AG04450 (cell line): ENCODE results near the gene MDC1. TPM values are rescaled to one million over a fixed set of nuclear protein-coding genes. Genes with fewer than 3 reads are reported as not detected.

Experiments
- CTCF ChIA-PET: fragments of 300-600, 350-600 bp; formaldehyde crosslinking; extraction: SDS; loops from one replicate; lab custom pipeline; 2022; ENCODE audit warnings: antibody characterized with exemption, inconsistent platforms; lab: Charles Lee
- POLR2A ChIA-PET: fragments of 350-600 bp; formaldehyde crosslinking; extraction: SDS; loops from one replicate; lab custom pipeline; 2021; ENCODE audit warnings: antibody characterized with exemption, inconsistent platforms; lab: Yijun Ruan, JAX
- DNase-seq: peaks from one replicate; pipeline ENCODE4 v3.0.0-alpha.2; 2011; ENCODE audit warnings: low read depth, low spot score
- H3K27ac ChIP-seq: one replicate; pipeline ENCODE4 v1.5.1; 2012; ENCODE audit warnings: low read depth, low read length, control low read depth
- H3K27me3 ChIP-seq: one replicate; pipeline ENCODE4 v1.6.0; 2012; ENCODE audit warnings: low read length; ENCODE audit not compliant: control insufficient read depth, insufficient read depth
- H3K4me3 ChIP-seq: 2 replicates; pipeline ENCODE4 v1.5.1; 2011; ENCODE audit warnings: mild to moderate bottlenecking, low read depth, low read length, control low read depth
- H3K9me3 ChIP-seq: 2 replicates; pipeline ENCODE4 v1.5.1; 2012; ENCODE audit warnings: low read length; ENCODE audit not compliant: control insufficient read depth, insufficient read depth
- polyA plus RNA-seq: library from polyadenylated mRNA; depleted of rRNA; stranded (reverse); fragments of >200 nt; gene quantifications from 2 replicates; pipeline ENCODE4 v1.2.3, GENCODE V29; 2011
- TF ChIP-seq, protein P1 (sequence below): IDR thresholded peaks from 2 replicates; pipeline ENCODE4 v1.5.1; 2011; ENCODE audit warnings: low read depth, low read length, control low read depth, inconsistent platforms

Gene MDC1
- polyA plus RNA-seq, 1 experiment = 4.1 TPM

DNA sequence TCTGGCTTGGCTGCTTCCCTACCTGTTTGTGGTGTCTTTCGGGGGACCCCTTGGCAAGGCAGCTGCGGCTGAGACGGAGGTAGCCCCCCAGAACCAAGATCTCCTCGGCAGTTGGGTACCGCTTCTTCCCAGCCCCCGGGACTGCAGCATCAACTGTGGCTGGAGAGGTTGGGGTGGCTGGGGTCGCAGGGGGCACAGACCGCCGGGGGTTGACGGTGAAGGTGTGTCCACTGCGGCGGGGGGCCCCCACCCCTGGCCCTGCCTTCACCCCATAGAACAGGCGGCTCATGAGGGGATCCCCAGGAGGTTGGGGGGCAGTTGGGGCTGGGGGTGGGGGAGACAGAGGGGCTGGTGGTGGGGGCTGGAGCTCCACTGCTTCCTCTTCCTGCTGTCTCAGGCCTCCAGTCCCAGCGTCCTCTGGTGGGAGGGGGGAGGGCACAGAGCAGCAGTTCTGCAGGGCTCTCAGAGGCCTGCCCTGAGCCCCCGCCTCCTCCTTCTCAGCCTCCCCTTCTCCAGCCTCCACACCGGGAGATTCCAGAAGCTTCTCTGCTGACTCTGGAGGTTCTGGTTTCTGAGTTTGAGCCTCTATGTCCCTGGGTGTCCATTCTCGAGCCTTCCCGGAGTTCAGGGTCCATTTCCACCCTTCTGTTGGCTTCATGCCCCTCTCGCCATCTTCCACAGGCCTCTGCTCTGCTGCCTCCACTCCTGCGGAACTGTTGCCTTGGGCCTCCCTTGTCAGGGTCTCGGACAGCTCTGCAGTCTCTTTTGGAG lies 32.5 kb downstream of the MDC1 start:
- Histone ChIP-seq H3K27ac (peak overlapping the region; percentile 47), H3K27me3 (no peaks in the 10 kb centered on the region), H3K9me3 (no peaks in the 10 kb centered on the region; the same call in 1 of the 2 replicates), H3K4me3 (peak overlapping the region; percentile 92)
- DNase-seq = no peak
- TF ChIP-seq, protein P1, sequence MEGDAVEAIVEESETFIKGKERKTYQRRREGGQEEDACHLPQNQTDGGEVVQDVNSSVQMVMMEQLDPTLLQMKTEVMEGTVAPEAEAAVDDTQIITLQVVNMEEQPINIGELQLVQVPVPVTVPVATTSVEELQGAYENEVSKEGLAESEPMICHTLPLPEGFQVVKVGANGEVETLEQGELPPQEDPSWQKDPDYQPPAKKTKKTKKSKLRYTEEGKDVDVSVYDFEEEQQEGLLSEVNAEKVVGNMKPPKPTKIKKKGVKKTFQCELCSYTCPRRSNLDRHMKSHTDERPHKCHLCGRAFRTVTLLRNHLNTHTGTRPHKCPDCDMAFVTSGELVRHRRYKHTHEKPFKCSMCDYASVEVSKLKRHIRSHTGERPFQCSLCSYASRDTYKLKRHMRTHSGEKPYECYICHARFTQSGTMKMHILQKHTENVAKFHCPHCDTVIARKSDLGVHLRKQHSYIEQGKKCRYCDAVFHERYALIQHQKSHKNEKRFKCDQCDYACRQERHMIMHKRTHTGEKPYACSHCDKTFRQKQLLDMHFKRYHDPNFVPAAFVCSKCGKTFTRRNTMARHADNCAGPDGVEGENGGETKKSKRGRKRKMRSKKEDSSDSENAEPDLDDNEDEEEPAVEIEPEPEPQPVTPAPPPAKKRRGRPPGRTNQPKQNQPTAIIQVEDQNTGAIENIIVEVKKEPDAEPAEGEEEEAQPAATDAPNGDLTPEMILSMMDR = no peak
- ChIA-PET POLR2A (interaction anchor here (0.6 to 0.9 kb wide), 3 partner anchors 10 to 127 kb away, joined by 3 to 4 read pairs (median 4); no protein-coding TSS in a partner anchor), CTCF (interaction anchor here (1.0 to 1.4 kb wide), 3 partner anchors 9 to 403 kb away, joined by 3 to 6 read pairs (median 4); no protein-coding TSS in a partner anchor)

DNA sequence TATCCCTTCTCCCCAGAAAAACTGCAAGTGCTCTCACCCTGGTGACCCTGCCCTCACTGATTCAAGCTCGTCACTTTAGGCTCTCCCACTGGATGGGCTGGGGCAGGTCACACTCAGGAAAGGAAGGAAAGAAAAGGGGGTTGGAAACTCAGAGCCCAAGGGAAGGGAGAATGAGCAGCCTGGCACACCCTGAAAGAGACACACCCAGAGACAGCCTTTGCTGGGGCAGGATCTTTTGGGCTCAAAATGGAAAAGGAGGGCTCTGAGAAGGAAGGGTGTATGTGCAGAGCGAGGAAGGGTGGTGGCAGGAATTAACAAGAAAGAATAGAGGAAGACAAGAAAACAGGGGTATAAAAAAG lies 33.1 kb downstream of the MDC1 start:
- POLR2A ChIA-PET = interaction anchor here (0.8 to 0.9 kb wide), 2 partner anchors 9 to 42 kb away, joined by 3 to 4 read pairs; no protein-coding TSS in a partner anchor
- no peak for DNase-seq
- Histone ChIP-seq H3K27me3 (no peaks in the 10 kb centered on the region), H3K9me3 (no peaks in the 10 kb centered on the region; the same call in 1 of the 2 replicates), H3K4me3 (peak overlapping the region; percentile 92), H3K27ac (peak overlapping the region; percentile 68)
- TF ChIP-seq, protein P1 = no peak
- CTCF ChIA-PET = interaction anchor here (1.0 kb wide), 1 partner anchor 9 kb away, joined by 6 read pairs; no protein-coding TSS in a partner anchor

DNA sequence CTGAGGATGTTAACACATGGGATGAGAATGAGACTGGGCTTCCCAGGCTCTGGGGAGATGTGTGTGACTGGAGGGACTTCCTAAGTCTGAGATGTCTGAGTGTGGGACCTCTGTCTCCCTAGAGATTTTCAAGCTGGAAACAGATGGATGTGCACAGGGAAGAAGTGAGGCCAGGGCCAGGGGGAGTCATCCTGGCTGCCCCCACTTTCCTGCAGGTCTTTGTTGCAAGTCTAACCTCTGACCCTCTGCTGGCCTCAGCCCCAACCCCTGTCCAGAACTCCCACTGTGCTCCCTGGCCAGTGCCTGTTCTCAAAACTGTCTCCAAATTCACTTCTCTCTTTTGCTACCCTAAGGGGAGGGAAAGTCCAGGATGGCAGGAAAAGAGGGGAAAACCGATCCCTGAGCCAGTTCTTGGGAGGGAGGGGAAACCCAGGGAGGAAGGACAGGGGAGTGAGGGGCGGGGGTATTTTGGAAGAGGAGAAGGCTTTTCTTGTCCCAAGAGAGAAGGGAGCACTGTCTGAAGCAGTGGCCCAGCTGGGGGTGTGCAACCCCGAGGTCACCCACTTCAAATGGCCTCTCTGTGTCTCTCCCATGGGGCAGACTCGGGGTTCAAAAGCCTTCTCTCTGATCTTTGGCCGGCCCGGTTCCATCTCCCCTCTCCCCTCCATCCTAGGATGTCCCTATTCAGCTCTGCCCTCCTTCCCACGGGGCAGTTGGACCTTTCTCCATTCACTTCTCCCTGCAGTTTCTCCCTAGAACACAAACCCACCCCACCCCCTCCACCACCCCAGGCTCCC lies 33.7 kb downstream of the MDC1 start:
- H3K27me3 ChIP-seq = no peaks in the 10 kb centered on the region
- no peak for DNase-seq
- H3K27ac ChIP-seq = peak overlapping the region; percentile 68
- ChIA-PET CTCF (interaction anchor here (6.6 kb wide), 1 partner anchor 39 kb away, joined by 105 read pairs; the partner anchor contains the start of gene TUBB), POLR2A (interaction anchor here (0.8 to 2.2 kb wide), 6 partner anchors 7 to 83 kb away, joined by 3 to 20 read pairs (median 4); partner anchors contain the start of gene NRM)
- H3K9me3 ChIP-seq = no peaks in the 10 kb centered on the region; the same call in 1 of the 2 replicates
- TF ChIP-seq, protein P1 = no peak
- H3K4me3 ChIP-seq = peak overlapping the region; percentile 92

DNA sequence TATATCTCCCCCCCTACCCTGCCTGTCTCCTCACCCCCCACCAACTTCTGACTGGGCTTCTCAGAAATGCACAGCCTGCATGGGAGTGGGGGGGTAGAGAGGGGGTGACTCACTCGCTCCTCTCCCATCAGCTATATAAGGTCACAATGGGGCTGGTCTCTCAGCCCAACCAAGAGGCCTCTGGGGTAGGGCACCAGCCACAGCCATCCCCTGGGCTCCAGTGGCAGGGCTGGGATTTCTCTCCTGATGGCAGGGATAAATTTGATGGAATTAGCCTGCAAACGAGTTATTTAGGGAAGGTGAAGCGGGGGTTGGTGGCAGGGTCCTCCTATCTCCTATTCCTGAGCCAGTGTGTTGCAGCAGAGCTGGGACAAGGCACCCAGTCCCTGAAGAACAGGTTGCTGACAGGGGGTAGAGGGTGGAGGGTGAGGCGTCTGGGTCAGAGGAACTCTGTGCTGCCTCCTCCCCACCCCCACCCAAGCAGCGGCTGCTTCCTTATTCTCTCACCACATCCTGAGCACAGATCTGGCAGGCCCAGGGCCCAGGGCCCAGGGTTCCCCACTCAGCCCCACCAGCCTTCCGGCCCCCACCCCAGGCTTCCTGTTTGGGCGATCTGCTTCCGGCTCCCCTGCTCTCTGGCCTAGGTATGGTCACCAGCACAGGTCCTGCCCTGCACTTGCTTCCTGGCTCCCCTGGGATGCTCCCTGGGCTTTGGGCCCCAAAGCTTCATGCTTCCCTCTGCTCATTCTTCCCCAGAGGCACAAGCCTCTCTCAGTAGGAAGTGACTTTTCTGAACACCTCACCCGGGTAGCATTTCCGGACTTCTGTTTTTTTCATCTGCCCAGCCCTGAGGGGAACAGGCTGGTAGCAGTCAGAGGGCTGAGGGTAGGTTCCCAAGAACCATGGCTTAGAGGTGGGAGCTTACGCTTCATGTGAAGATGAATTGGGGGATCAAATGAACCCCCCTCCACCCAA lies 34.7 kb downstream of the MDC1 start:
- no peak for DNase-seq
- CTCF ChIA-PET = interaction anchor here (1.6 to 6.6 kb wide), 2 partner anchors 10 to 40 kb away, joined by 11 to 105 read pairs; partner anchors contain the start of genes DHX16 and TUBB
- Histone ChIP-seq H3K27me3 (no peaks in the 10 kb centered on the region), H3K4me3 (peak overlapping the region; percentile 92), H3K9me3 (no peaks in the 10 kb centered on the region; the same call in 1 of the 2 replicates), H3K27ac (peak overlapping the region; percentile 68)
- POLR2A ChIA-PET = interaction anchor here (0.6 to 2.2 kb wide), 7 partner anchors 8 to 239 kb away, joined by 3 to 20 read pairs (median 4); partner anchors contain the start of genes MDC1 and NRM
- TF ChIP-seq, protein P1 = no peak
